T-helper 9 cell (primary cell): ENCODE data around the gene TTLL7.
"Not testable (repeated sequence)": the region's sequence is repeated elsewhere in the genome, so short reads cannot be mapped to it uniquely, and the experiment has no call there.

ENCODE experiments used
- DNase-seq: peaks from one replicate; pipeline ENCODE4 v3.0.0-alpha.2; 2020

Gene TTLL7

GRCh38 chr1:83929184-83929583 lies 69.7 kb downstream of the TTLL7 start:
- DNase-seq = no peak

- no peak for DNase-seq
These were observed 70.5 kb downstream of the TTLL7 start for GRCh38 chr1:83928396-83928795.

- no peak for DNase-seq
These were observed 71.2 kb downstream of the TTLL7 start for GRCh38 chr1:83927701-83928100.

GRCh38 chr1:83927061-83927460 lies 71.9 kb downstream of the TTLL7 start:
- no peak for DNase-seq

- no peak for DNase-seq
These were observed 75.4 kb downstream of the TTLL7 start for GRCh38 chr1:83923553-83923952.

DNA sequence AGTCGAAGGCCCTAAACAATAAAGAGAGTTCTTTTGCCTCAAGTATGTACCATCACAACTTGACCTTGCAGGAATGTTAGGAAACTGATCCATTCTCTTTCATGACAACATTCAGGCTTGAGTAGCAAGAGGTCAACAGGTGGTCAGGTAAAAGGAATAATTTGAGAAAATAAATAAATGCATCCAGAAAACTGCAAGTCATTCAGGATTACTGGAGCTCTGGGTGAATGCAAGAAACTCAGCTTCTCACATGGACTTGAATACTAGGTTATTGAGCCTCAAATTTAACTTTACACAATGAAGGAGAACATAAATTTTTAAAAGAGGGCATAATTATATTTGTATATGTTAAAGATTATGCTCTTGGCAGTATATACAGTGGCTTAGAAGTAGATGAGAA lies 76.5 kb downstream of the TTLL7 start:
- DNase-seq = no peak

DNA sequence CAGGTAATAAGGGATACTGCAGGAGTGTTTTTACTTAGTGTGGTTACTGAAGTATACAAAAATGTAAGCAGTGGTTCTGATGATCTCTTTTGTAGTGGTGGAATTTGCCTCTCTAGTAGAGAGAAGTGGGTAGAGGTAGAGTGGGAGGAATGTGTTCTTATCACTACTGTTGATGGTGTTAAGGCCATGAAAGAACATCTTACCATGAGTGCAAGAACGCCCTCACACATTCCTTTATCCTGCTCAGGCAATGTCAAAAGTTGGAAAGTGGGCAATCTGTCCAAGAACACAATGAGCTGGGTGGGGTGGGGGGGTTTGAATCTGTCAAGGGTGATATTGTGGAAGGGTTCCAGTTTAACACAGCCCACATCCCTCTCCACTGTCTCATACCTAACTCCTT lies 78.6 kb downstream of the TTLL7 start:
- DNase-seq = no peak

GRCh38 chr1:83919872-83920271 lies 79.1 kb downstream of the TTLL7 start:
- DNase-seq = no peak

GRCh38 chr1:83918688-83919285 lies 80.1 kb downstream of the TTLL7 start:
- DNase-seq = no peak

- DNase-seq = no peak
These were observed 81.0 kb downstream of the TTLL7 start for GRCh38 chr1:83917959-83918358.

GRCh38 chr1:83916094-83916493 lies 82.8 kb downstream of the TTLL7 start:
- DNase-seq = not testable (repeated sequence)

DNA sequence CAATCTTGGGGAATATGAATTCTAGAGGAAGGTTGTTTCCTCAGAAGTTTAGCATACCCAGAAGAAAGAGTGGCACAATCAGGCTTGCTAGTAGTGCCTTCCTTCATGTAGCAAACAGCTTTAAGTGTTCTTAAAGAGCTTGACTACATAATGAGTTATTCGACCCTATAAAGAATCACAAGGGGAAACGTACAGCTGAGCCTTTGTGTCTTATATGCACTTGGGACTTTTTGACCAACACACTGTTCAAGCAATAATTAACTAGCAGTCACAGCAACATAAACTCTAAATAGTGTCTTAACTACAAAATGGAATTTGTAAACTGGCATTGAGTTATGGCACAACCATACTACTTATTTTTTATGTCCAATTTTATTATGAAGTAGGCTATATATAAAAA lies 86.1 kb downstream of the TTLL7 start:
- no peak for DNase-seq

DNA sequence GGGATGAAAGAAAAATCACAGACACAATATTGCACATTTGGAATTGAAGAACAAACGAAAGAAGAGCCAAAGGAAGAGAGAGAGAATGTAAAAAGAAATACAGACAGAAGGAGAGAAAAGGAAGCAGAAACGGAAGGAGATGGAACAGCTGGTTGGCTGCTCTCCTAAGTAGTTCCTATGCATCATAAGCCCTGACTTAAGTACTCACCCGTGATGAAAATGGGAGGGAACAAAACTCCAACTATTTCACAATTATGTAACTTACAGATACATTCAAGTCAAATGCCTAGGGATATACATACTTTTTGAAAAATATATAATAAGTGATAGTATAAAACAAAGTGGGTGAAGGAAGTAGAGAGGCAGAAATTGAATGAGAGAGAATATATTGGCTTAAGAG lies 88.5 kb downstream of the TTLL7 start:
- no peak for DNase-seq

DNA sequence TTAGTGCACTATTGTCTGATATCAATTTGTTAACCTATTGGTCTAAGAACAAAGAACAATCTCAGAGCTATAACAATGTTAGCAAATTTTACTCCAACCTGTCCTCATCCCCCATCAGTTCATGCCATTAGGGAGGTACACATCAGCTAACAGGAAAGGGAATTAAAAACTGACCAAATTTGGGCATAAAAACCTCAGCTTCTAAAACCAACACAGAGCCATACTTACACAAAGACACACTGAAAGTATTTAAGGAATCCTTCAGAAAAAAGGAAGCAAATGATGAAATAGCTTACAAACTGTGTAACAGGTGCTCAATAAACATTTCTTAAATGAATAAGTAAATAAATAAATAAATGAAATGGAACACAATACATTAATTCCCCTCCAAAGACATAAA lies 89.2 kb downstream of the TTLL7 start:
- no peak for DNase-seq

GRCh38 chr1:83905315-83905907 lies 93.5 kb downstream of the TTLL7 start:
- DNase-seq = no peak

- no peak for DNase-seq
These were observed 97.3 kb downstream of the TTLL7 start for GRCh38 chr1:83901547-83902155.

DNA sequence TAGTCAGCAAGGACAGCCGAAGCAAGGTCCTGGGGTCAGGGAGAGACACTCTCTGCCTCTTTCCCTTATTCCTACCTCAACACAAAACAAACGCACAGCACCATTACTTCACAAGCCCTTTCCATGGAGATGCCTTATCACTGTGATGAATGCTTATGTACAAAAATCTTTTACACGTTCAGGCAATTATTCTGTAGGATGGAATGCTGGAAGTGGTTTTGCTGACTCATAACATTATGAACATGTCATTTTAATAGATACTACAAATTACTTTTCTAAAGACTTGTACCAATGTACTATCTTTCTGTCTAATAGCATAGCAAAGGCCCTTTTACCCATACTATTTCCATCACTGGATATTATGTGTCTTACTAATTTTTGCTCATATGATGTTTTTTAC lies 98.4 kb downstream of the TTLL7 start:
- no peak for DNase-seq

GRCh38 chr1:83897516-83897915 lies 101.4 kb downstream of the TTLL7 start:
- no peak for DNase-seq

DNA sequence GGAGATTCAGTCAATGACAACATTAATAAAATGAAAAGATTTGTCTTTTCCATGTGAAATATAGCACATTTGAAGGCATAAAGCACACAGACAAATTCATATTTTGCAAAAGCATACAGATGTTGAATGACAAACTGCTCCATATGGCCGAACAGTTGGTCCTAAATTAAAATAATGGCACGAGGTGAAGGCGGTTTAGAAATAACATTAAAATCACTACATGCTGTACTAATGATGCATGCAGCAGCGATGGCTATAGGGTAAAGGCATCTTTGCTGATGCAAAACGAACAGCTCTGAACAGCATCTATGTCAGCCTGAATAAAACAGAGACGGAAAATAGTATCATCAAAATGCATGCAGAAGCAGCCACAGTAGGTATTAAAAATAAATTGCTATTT lies 102.6 kb downstream of the TTLL7 start:
- no peak for DNase-seq

DNA sequence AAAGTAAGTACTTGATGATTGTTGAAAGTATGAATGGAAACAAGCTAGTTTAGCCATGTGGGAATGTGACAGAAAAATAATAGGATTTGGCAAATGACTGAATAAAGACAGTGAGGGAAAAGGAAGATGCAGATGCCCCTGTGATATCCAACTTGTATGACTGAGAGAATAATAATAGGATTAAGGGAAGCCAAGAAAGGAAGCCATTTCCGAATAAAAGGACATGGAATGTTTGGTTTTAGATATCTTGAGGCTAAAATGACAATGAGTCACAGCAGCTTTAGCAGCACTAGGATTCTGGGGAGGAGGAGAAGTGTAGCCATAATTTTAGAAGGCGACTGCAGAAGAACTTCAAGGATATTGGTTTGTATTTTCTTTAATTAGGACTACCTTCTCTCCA lies 109.2 kb downstream of the TTLL7 start:
- DNase-seq = no peak

DNA sequence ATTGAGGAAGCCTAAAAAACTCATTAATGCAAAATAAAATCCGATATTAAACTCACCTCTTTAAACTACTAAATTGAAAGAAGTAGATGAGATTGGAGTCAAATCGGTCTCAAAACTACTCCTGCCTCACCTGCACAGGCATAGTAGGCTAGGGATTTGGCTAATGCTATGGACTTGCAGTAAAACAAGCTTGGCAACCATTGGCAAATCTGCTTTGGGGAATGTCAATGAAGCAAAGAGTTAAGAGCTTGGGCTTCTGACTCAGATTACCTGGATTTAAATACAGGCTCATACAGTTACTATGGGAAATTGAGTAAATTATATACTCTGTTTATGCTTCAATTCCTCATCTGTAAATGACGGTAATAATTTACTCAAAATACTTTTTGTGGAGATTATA lies 111.4 kb downstream of the TTLL7 start:
- no peak for DNase-seq

DNA sequence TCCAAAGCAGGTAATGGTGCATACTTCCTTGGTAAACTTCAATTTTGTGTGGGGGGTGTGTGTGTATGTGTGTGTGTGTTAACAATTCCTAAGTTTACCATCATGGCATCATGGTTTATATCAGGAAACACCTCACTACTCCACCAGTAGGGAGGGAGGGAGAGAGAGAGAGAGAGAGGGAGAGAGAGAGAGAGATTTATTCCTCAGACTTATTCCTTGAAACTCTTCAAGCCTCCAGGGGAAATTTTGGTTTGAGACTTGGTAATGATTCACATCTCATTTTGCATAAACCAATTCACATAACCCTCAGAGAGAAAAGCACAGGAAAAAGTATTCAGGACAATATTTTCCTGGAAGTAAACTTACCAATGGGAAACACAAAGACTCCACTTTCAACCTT lies 115.0 kb downstream of the TTLL7 start:
- DNase-seq = no peak

GRCh38 chr1:83882906-83883305 lies 116.0 kb downstream of the TTLL7 start:
- no peak for DNase-seq

- no peak for DNase-seq
These were observed 126.4 kb downstream of the TTLL7 start for GRCh38 chr1:83872515-83872914.

- DNase-seq = no peak
These were observed 133.9 kb downstream of the TTLL7 start for GRCh38 chr1:83864991-83865390.
